A673 (cell line): ENCODE results near the gene IFITM2. TPM values are rescaled to one million over a fixed set of nuclear protein-coding genes. Genes with fewer than 3 reads are reported as not detected.
"Not testable (repeated sequence)": the region's sequence is repeated elsewhere in the genome, so short reads cannot be mapped to it uniquely, and the experiment has no call there.

ENCODE experiments used
- BruUV-seq: library from RNA; stranded (reverse); fragments of 400-500 nt; replicated peaks from 2 replicates; lab custom pipeline; 2021; lab: Mats Ljungman, UMichigan
- CTCF ChIA-PET: fragments of 300-600 bp; sonication (Branson Sonifier 250); formaldehyde crosslinking; loops from one replicate; lab custom pipeline; 2022; ENCODE audit warnings: antibody characterized with exemption; lab: Charles Lee
- POLR2A ChIA-PET: fragments of 300-600 bp; sonication (Branson Sonifier 250); formaldehyde crosslinking; loops from one replicate; lab custom pipeline; 2022; ENCODE audit warnings: antibody characterized with exemption; ENCODE audit not compliant: low non-redundant PET; lab: Charles Lee
- DNase-seq: peaks from one replicate; pipeline ENCODE4 v3.0.0-alpha.2; 2015; ENCODE audit warnings: low spot score
- H3K27ac ChIP-seq: fragments of 200-600 bp; sonication (generic); 2 replicates; pipeline ENCODE4 v1.5.1; 2016; ENCODE audit warnings: mixed run types, low read depth, mild to moderate bottlenecking, mixed read lengths, antibody characterized with exemption, low read length; ENCODE audit not compliant: poor library complexity, severe bottlenecking
- H3K27me3 ChIP-seq: fragments of 200-600 bp; sonication (generic); replicated peaks from 2 replicates; pipeline ENCODE4 v1.6.1; 2017; ENCODE audit warnings: mixed run types, low read depth, mild to moderate bottlenecking, mixed read lengths, antibody characterized with exemption, low read length; ENCODE audit not compliant: insufficient read depth, poor library complexity
- H3K36me3 ChIP-seq: fragments of 200-600 bp; sonication (generic); 2 replicates; pipeline ENCODE4 v1.6.1; 2016; ENCODE audit warnings: mixed run types, mild to moderate bottlenecking, mixed read lengths, antibody characterized with exemption, low read length; ENCODE audit not compliant: insufficient read depth, poor library complexity, severe bottlenecking
- H3K4me1 ChIP-seq: fragments of 200-600 bp; sonication (generic); 2 replicates; pipeline ENCODE4 v1.6.1; 2017; ENCODE audit warnings: mixed run types, mild to moderate bottlenecking, mixed read lengths, antibody characterized with exemption, low read length; ENCODE audit not compliant: insufficient read depth, poor library complexity, severe bottlenecking
- H3K4me3 ChIP-seq: fragments of 200-600 bp; sonication (generic); 2 replicates; pipeline ENCODE4 v1.5.1; 2016; ENCODE audit warnings: low read depth, mixed run types, mild to moderate bottlenecking, mixed read lengths, low read length; ENCODE audit not compliant: poor library complexity, severe bottlenecking
- H3K9me3 ChIP-seq: fragments of 200-600 bp; sonication (generic); 2 replicates; pipeline ENCODE4 v1.6.1; 2016; ENCODE audit warnings: mixed run types, low read depth, mild to moderate bottlenecking, mixed read lengths, antibody characterized with exemption, low read length; ENCODE audit not compliant: poor library complexity, severe bottlenecking
- EZH2 ChIP-seq: fragments of 200-600 bp; sonication (generic); IDR thresholded peaks from 2 replicates; pipeline ENCODE4 v1.6.1; 2017; ENCODE audit warnings: borderline replicate concordance, low read depth, mild to moderate bottlenecking, mixed read lengths, antibody characterized with exemption, low read length; ENCODE audit not compliant: poor library complexity, severe bottlenecking
- intact Hi-C: fragments of 100-400 bp; cut with micrococcal nuclease; formaldehyde crosslinking; loops from one replicate; pipeline ENCODE4 v1.10.0; 2022; ENCODE audit not compliant: unreplicated experiment
- total RNA-seq: library from RNA; stranded (reverse); gene quantifications from 2 replicates; pipeline ENCODE4 v1.2.3, GENCODE V29; 2021
- TF ChIP-seq, protein P1 (sequence below): fragments of 300-800, 200-600 bp; sonication (generic); conservative IDR thresholded peaks from 2 replicates; pipeline ENCODE4 v1.5.1; 2017; ENCODE audit warnings: low read depth, mild to moderate bottlenecking, antibody characterized with exemption, low read length, moderate library complexity, mixed read lengths

Gene IFITM2
- total RNA-seq, 1 experiment from 2014 or later, result 25.5 TPM

DNA sequence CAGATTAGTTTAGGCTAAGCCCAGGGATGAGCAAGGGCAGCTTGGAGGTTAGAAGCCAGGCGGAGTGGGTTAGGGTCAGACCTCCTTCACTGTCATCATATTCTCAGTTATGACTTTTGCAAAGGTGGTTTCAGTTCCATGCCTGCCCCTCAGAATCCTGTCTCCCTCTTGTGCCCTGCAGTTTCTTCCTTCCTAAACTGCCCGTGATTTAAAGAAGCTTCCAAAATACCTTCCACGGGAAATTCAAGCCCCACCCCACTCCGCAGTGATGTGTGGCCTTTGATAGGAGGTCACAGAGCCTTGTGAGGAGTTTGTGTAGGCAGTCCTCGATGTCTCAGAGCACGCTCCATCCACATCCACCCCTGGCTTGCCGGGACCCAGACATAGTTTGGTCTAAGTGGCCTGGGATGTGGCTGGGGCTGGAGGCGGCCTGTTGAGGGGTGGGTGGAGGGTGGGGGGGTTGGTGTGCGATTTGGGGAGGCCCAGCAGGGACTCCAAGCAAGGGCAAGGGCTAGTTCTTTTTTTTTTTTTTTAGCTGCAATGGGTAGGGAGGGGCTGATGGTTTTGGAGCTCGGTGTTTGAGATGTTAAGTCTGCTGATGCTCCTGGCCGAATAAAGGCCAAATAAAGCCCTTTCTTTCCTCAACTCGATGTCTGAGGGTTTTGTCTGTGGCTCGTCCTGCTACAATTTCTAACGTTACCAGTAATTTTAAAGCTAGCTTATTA lies 4.6 kb downstream of the IFITM2 start:
- H3K4me1 ChIP-seq, result peaks cover 29% of the 10 kb centered on the region
- no peaks in the 10 kb centered on the region for H3K9me3 ChIP-seq
- BruUV-seq, result no TSS peak
- no peak overlapping the region for H3K27ac ChIP-seq
- TF ChIP-seq, protein P1, sequence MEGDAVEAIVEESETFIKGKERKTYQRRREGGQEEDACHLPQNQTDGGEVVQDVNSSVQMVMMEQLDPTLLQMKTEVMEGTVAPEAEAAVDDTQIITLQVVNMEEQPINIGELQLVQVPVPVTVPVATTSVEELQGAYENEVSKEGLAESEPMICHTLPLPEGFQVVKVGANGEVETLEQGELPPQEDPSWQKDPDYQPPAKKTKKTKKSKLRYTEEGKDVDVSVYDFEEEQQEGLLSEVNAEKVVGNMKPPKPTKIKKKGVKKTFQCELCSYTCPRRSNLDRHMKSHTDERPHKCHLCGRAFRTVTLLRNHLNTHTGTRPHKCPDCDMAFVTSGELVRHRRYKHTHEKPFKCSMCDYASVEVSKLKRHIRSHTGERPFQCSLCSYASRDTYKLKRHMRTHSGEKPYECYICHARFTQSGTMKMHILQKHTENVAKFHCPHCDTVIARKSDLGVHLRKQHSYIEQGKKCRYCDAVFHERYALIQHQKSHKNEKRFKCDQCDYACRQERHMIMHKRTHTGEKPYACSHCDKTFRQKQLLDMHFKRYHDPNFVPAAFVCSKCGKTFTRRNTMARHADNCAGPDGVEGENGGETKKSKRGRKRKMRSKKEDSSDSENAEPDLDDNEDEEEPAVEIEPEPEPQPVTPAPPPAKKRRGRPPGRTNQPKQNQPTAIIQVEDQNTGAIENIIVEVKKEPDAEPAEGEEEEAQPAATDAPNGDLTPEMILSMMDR, result no peak
- TF ChIP-seq EZH2, result no peak
- intact Hi-C loops, result no loop called here
- DNase-seq, result no peak
- ChIA-PET CTCF (interaction anchor here (0.6 kb wide), 1 partner anchor 29 kb away, joined by 3 read pairs; no protein-coding TSS in a partner anchor), POLR2A (no interaction called here)
- H3K4me3 ChIP-seq, result no peak overlapping the region
- H3K36me3 ChIP-seq, result no peaks in the 10 kb centered on the region
- no peaks in the 10 kb centered on the region for H3K27me3 ChIP-seq

DNA sequence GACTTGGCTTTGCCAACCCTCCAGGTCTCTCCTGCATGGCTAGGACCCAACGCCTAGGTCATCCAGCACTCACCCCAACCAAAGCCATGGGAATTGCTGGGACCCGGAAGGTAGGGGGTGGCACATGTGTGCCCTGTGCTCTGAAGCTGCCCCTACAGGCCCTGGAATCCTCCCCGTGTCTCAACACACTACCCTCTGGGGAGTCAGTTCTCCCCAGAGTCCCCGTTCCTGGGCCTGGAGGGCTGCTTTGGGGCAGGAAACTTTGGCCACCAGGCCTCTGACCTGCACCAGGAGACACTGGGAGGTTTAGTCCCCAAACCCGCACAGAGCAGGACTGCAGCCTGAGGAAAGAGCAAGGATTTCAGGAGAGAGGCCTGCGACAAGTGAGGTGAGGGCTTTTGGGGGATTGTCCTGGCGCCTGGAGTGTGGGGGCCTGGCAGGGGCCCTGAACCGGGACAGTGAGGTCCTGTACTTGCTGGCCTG lies 5.7 kb downstream of the IFITM2 start:
- H3K36me3 ChIP-seq, result no peaks in the 10 kb centered on the region
- no peaks in the 10 kb centered on the region for H3K9me3 ChIP-seq
- no peak overlapping the region for H3K4me3 ChIP-seq
- H3K4me1 ChIP-seq, result peaks cover 21% of the 10 kb centered on the region
- H3K27me3 ChIP-seq, result no peaks in the 10 kb centered on the region
- no peak for DNase-seq
- intact Hi-C loops, result no loop called here
- no peak for TF ChIP-seq EZH2
- TF ChIP-seq, protein P1, result no peak
- no TSS peak for BruUV-seq
- ChIA-PET CTCF (no interaction called here), POLR2A (no interaction called here)
- peak overlapping the region; percentile 81 for H3K27ac ChIP-seq

DNA sequence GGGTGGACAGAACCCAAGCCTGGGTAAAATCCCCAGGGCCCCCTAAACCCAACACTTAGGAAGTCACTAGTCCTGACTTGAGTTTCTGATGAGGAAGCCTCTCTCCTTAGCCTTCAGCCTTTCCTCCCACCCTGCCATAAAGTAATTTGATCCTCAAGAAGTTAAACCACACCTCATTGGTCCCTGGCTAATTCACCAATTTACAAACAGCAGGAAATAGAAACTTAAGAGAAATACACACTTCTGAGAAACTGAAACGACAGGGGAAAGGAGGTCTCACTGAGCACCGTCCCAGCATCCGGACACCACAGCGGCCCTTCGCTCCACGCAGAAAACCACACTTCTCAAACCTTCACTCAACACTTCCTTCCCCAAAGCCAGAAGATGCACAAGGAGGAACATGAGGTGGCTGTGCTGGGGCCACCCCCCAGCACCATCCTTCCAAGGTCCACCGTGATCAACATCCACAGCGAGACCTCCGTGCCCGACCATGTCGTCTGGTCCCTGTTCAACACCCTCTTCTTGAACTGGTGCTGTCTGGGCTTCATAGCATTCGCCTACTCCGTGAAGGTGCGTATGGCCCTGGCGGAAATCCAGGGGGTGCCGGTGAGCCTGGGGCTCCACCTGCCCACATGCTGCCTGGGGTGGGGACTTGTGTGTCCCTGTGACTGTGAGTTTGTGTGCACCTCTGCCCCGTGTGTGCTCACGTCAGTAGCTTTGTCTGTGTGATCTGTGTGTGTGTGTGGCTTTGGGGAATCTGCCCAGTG lies 6.4 kb downstream of the IFITM2 start, which contains the start of gene IFITM1:
Gene IFITM1 (plus strand): TSS at position 254 of the 767 bp plus-strand sequence. CDS start 131 bp downstream, at position 385.
- intact Hi-C loops, result no loop called here
- no peaks in the 10 kb centered on the region for H3K27me3 ChIP-seq
- peak within 1 kb of the TSS; percentile 81 for H3K27ac ChIP-seq
- peak; percentile 84 for DNase-seq
- H3K4me3 ChIP-seq, result peak within 1 kb of the TSS; percentile 55
- H3K4me1 ChIP-seq, result peaks cover 20% of the 10 kb centered on the region
- BruUV-seq, result TSS peak; percentile 81
- POLR2A ChIA-PET, result no interaction called here
- CTCF ChIA-PET, result no interaction called here
- TF ChIP-seq EZH2, result no peak
- TF ChIP-seq, protein P1, result no peak
- H3K9me3 ChIP-seq, result no peaks in the 10 kb centered on the region
- H3K36me3 ChIP-seq, result no peaks in the 10 kb centered on the region

DNA sequence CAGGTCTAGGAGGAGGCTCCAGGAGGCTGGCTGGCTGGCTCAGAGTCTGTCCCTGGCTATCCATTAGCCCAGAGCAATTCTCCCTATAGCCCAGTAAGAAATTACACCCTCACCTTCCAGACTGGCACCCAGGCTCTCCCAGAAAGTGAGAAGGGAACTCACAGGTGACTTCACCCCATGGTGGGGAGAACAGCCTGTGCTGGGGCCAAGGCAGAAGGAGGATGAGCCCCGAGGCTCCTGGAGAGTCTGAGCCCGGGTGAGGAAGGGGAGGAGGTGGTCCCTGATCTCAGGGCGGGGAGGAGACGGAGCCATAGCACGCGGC lies 6.9 kb downstream of the IFITM2 start:
- POLR2A ChIA-PET, H3K9me3 ChIP-seq, BruUV-seq, H3K27me3 ChIP-seq, CTCF ChIA-PET, DNase-seq, H3K36me3 ChIP-seq, intact Hi-C loops: not testable (repeated sequence)
- Histone ChIP-seq H3K27ac (peak overlapping the region; percentile 81), H3K4me1 (peaks cover 18% of the 10 kb centered on the region), H3K4me3 (peak overlapping the region; percentile 55)
